Ovary (tissue), 3 donors: ENCODE data around the gene PLEKHJ1.

Experiments used
- CTCF ChIP-seq, 3 donors: fragments of 450-650 bp in 2 of 3; fragments of 200-600 bp in 1 of 3; IDR thresholded peaks; one replicate each; pipeline versions ENCODE4 v1.5.1 to v1.8.0; 2016 to 2022; ENCODE audit warnings: antibody characterized with exemption in 3 of 3, mild to moderate bottlenecking in 1 of 3
- EP300 ChIP-seq: sonication (generic); formaldehyde crosslinking; IDR thresholded peaks from one replicate; pipeline ENCODE4 v1.6.1; 2017; ENCODE audit warnings: antibody characterized with exemption
- donor health status: DM: no; HTN: no; CAD: no.

GRCh38 chr19:2274185-2274711 is 38.1 kb upstream of the PLEKHJ1 start:
- TF ChIP-seq EP300 (no peak), CTCF (IDR thresholded peaks at IDR 0.05) (no peak)
